NCI-H146 treated with DMSO at 0.1 percent for 48 hours (cell line): ENCODE data around the gene HAUS7.

Source experiments
- DNase-seq: peaks from one replicate; lab custom pipeline; 2025; ENCODE audit not compliant: unreplicated experiment; lab: John Stamatoyannopoulos, UW

Gene HAUS7

DNA sequence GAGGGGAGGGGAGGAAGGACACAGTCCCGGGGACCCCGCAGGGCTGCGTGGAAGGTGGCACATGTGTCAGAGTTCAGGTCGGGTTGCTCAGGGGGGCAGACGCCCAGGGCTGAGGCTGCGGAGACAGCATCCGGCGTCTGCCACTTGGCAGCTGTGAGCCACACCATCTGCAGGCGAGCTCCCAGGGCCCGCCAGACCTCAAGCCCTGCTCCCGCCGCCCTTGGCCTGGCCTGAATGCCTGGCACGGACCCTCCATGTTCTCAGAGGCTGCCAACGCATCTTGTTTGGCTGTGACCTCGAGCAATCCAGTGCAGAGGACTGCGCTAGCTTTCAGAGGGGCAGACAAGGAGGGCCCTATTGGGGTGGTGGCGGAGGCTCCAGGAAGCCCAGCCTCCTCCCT, 29.5 kb upstream of the HAUS7 start:
- DNase-seq: no peak

DNA sequence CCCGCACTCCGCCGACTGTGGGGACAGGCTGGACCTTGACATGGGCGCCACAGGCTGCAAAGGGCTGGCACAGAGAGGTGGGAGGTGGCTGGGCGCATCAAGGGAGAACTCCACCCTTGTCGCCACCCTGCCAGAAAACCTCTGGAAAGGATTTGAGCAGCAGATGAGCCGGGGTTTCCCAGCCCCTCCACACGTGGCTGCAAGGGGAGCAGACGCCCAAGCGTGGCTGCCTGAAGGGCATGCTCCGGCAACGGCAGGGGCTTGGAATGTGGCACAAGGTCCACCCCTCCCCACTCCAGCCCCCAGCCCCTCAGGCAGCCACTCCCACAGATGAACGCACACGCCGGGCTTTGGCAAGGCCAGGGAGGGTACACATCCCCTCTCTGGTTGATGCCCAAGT, 29.0 kb upstream of the HAUS7 start:
- no peak for DNase-seq

DNA sequence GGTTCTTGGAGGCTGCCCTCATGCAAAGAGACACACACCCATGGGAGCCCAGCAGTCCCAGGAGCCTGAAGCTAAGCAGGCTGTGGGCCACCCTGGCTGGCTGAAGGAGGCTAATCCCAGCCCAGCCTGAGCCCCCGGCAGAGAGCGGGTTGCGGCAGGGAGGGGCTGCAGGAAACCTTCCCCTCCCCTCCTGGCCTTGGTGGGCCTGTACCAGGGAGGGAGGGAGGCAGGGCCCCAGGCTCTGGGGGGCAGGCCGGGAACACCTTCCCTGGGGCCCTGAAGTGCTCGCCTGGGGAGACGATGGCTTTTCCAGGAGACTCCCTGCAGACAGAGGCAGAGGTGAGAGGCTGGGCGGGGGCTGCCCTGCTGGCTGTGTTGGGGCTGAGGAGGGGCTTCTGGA, 28.1 kb upstream of the HAUS7 start:
- no peak for DNase-seq

DNA sequence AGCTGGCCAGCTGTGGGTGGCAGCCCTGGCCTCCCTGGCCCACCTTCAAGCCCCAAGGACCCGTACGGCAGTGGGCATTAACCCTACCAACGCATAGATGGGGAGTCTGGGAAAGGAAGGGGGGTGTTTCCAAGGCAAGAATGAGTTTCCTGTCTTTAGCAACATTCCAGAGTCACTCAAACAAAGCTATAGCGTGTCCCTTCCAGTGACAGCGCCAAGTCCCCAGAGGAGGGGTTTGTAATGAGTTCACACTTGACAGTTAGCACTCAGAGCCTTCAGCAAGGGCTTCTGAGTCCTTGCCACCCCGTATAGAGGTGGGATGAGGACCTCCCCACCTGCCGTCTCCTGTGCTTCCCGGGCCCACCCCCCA, 26.2 kb upstream of the HAUS7 start:
- DNase-seq: no peak

DNA sequence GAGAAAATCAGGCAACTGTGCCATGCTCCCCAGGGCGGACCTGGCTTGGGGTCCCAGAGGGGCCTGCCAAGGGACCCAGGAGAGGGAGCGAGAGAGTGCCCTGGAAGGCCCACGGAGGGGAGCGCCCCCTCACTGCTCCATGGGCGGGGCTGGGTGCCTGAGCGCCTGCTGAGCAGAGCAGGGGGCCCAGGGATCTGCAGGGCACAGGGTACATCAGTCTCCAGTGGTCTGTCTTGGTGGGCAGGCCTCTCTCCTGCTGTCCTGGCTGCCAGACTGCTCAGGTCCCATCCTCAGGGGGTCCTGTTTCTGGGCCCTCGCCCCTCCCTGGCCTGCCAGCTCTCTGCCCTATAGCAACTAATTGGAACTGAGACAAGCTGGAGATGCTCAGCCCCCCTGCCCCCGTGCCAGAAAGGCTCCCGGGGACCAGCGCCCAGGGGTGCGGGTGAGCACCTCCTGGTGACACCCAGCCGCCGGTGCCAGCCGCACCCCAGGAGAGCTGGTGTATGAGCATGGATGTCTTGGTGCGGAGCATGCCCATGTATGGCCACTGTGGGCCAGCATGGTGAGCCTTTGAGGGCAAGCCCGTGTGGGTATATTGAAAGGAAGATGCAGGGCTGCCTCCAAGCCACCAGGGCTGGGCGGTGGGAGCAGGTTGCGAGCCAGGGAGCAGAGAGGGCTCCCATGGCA, 25.7 kb upstream of the HAUS7 start:
- no peak for DNase-seq

DNA sequence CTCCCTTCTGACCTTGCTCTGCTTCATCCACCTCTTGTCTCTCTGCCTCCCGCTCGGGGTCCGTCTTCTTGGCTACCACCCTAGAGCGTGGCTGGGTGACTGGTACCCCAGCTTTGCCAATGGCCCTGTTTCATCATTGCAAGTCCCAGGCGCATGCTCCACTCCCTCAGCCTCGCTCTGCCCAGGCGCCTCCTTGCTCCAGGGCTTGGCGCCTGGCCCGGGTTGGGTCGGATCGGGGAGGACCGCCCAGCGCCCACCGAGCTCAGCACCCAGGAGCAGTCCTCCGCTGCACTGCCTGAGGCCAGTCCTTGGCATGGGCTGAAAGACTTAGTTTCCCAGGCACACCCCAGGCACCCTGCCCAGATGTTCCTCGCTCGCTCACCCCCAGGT, 25.0 kb upstream of the HAUS7 start:
- DNase-seq: no peak

DNA sequence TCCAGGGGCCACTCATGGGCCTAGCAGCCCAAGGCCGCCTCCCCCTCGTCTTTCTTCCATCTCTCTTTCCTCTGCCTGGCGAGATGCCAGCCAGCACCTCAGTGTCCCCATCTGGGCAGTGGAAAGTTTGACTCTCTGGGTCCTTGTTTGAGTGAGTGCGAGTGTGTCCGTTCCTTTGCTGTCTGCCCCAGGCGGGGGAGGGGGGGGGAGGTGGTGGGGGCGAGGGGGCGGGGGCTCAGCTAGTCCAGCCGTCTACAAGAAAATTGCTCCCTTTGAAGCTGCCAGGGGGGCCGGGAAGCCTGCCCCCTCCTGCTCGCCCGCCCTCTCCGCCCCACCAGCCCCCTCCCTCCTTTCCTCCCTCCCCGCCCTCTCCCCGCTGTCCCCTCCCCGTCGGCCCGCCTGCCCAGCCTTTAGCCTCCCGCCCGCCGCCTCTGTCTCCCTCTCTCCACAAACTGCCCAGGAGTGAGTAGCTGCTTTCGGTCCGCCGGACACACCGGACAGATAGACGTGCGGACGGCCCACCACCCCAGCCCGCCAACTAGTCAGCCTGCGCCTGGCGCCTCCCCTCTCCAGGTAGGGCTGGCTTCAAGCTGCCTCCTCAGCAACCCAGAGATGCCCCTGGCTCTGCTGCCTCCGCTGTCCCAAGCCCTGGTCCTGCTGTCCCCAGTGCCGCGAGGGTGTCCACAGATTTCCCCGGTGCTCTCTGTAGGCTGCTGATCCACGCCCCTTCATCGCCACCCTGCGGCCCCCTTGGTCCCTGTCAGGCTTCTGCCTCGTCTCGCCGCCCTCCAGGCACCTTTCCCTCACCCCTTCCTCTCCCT, 24.4 kb upstream of the HAUS7 start, which contains the start of gene BGN:
BGN (plus strand) TSS at position 440 of the 821 bp plus-strand sequence. CDS start 9,652 bp downstream, outside the sequence.
- peak; percentile 6 for DNase-seq

DNA sequence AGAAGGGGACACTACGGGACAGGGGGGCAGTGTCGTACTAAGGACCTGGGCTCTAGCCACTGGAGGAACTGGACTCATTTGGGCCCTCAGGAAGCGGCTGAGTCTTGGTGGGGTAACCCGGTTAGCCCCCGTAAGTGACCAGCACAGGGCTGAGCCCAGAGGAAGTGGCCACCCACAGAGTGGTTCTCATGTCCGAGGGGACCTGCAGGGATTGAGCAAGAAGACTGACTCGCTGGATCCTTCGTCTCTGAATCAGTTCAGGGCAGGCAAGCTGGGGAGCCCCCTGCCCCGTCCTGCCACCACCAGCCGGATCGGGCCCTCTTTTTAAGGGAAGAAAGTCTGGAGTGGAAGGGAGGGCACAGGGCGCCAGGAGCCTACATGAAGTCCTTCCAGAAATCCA, 23.7 kb upstream of the HAUS7 start:
- DNase-seq: no peak

DNA sequence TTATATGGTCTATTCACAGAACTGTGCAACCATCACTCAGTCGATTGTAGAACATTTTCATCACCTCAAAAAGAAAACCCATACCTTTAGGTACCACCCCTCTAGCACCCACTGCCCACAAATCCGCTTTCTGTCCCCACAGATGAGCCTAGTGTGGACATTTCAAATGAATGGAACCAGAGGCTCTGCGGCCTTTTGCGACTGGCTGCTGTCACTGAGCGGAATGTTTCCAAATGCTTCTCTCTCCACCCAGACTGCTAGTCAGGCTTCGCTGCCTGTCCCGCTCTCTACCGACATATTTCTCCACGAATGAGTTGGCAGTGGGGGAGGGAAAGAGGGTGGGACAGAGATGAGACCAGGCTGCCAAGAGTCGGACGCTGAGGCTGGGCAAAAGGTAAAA, 22.7 kb upstream of the HAUS7 start:
- DNase-seq: no peak

DNA sequence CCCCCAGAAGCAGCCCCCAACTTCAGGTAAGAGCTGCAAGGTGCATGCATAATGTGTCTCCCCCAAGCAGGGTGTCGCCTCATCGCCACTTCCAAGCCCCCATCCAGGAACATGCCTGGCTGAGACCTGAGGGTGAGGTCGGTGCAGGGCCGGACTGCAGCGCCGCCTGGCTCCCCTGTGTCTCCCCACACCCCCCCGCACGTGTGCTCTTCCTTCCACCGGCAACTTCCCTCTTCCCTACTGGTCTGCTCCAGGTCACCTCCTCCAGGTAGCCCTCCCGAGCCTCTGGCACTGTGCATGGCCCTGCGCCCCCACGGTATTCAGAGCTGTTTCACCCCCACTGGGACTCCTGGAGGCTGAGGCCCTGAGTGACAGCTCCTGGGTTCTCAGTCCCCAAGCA, 22.2 kb upstream of the HAUS7 start:
- DNase-seq: no peak

DNA sequence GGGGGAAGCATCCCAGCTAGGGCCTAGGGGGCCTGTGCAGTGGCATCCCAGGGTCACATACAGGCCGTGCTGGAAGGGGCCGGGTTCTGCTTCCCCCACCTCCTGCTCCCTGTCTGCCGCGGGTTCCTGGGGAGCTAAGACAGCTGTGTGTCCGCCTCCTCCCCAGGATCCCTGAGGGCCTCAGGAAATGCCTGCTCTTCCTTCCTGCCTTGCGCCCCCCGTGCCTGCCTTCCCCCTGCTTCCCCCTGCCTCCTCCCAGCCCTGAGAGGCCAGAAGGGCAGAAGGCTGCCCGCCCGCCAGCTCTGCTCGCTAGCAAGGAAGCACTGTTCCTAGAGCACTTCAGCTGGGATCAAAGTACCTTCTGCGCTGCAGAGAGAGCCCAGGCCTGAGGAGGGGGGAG, 21.5 kb upstream of the HAUS7 start:
- no peak for DNase-seq

DNA sequence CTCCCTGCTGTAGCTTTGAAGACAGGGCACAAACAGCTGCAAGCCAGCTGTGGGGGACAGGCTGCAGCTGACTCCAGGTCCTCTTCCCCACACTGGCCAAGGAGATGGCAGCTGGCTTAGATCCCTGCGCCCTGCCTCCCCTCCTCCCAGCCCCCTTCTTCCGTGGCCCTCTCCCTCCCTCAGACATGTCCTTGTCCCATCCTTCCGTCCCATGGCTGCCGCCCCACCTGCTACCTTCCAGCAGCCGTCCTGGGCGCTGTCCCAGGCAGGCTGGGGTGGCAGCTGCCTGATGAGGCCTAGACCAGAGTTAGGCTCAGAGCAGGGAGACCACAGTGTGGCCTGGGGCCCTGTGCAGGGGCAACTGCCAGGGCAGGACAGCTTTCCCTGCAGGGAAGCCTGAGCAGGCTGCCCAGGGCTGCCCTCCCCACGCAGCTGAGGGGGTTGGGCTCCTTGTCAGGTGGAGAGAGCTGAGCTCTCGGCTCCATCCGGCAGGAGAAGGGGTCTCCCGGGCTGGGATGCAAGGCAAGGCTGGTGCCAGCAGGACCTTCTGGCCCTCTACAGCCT, 21.1 kb upstream of the HAUS7 start:
- no peak for DNase-seq

DNA sequence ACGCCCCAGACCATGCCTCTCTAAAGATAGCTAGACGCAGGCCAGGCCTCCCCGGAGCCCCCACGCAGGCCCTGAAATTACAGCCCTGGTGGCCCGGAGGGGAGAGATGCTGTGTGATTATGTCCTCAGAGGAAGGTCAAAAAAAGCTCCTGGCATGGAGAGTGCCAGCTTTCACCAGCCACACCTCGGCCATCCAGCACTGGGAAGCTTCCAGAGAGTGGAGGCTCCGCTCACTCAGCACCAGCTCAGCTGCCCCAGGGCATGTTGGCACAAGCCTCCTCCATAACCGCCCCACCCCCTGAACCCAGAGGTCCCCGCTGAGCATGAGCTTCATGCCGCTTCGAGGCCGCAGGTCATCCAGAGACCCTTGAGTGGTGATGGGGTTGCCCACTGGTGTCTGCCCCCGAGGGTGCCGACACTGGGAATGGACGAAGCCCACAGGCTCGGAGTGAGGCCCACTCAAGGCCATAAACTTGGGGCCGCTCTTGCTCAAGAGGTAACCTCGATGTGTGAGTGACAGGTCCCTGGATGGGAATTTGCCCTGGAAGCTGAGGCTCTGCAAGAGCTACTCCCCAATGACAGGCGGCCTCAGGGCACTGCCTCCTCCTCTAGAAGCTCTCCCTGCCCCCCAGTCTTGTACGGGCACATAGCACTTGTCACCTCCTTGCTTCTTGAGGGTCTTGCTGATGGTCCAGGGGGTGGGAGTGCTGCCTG, 20.0 kb upstream of the HAUS7 start:
- no peak for DNase-seq

DNA sequence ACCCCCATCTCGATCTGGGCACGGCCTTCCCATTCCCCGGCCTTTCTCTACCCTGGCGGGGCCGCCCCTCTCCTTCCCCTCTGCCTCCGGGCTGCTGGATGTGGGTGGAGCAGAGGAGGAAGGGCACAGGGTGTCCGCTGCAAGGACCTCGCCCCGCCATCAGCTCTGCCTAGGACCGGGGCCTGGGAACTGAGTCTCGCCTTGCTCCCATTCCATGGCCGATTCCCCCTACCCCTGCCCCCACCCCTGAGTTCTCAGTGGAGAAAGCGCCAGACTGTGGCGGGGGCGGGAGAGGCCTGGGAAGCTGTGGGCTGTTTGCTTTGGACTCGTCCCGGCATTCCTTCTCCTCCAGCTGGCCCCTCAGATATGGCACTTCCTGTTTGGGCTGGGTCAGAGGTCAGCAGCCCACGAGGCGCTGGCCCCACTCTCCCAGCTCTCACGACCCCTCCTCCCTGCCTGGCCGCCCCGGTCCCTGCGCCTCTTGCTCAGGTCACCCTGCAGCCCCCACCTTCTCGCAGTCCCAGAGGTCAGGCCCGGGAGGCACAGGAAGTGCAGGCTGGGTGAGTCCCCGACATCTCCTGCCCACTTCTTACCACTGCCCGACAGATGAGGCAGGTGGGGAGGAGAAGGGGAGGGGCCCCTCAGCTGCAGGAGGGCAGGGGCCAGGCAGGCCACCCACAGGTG, 18.0 kb upstream of the HAUS7 start:
- DNase-seq: no peak

DNA sequence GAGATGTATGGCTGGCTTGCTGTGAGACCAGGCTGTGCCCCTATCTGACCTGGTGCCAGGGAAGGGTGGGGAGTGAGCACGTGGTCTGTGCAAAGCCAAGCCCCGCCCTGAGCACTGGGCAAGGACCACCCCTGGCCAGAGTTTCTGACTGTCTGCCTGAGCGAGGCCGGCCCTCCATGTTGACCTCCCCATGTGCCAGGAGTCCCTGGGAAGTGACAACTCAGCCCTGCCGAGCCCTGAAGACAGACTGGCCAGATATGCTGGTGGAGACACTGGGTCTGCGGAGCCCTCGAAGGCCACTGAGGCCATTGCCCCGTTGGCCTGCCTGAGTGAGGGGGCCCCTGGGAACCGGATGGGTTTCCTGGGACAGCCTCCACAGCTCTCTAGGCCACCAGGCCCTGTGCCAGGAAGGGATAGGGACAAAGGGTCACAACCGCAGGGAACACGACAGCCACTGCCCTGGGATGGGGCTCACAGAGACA, 17.3 kb upstream of the HAUS7 start:
- no peak for DNase-seq

DNA sequence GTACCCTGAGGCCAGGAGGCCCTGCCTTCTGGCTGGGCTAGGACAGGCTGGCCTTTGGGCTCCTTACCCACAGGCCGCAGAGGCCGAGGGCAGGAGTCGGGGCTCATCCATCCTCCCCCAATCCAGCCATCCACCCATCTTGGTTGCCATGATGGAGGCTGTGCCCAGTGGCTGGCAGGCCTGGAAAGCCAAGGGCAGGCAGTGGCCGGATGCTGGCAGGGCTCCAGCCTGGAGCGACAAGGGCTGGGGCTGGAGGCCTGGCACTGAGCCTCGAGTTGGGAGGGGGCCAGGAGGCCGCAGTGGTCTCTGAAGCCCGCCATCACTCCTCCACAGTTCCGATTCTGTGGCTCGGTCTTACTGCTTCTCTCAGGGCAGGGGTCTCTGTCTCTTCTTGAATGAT, 15.8 kb upstream of the HAUS7 start:
- no peak for DNase-seq

DNA sequence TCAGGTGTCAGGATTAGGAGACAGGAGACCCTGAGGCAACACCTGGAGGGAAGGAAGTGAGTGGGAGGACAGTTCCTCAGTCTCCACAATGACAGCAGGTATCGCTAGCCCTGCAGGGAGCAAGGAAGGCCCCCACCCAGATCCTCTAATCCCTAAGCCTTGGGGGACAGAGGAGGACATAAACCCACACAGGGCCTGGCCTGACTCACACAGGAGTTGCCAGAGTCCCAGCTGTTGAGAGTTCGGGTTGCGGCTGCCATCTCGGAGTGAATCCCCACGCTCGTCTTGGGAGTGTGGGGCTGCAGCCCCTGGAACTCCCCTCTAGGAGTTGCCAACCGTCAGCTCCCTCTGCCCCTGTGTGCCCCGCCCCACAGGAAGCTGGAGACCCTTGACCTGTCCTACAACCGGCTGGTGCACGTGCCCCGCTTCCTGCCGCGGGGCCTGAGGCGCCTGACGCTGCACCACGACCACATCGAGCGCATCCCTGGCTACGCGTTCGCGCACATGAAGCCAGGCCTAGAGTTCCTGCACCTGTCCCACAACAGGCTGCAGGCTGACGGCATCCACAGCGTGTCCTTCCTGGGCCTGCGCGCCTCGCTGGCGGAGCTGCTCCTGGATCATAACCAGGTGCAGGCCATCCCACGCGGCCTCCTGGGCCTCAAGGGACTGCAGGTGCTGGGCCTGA, 15.2 kb upstream of the HAUS7 start:
- no peak for DNase-seq

DNA sequence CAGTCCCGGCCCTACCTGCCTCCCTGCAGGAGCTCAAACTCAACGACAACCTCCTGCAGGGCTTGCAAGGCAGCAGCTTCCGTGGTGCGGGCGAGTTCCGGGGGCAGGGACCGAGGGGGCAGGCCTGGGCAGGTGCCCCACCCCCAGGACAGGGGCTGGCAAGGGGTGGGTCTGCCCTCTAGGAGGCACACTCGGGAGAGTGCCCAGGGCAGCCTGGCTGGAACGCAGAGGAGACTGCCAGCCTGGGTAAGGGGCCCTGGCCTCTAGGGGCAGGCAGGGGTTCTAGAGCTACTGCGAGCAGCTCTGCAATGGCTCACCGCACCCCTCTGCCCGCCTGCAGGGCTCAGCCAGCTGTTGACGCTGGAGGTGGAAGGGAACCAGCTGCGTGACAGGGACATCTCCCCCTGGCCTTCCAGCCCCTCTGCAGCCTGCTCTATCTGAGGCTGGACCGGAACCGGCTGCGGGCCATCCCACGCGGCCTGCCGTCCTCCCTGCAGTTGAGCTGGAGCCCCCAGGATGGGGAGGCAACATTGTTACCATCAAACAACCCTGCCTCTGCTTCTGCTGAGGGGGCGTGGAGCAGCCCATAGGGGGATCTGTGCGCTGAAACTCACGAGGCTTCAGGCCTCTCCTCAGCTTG, 12.1 kb upstream of the HAUS7 start:
- DNase-seq: no peak

DNA sequence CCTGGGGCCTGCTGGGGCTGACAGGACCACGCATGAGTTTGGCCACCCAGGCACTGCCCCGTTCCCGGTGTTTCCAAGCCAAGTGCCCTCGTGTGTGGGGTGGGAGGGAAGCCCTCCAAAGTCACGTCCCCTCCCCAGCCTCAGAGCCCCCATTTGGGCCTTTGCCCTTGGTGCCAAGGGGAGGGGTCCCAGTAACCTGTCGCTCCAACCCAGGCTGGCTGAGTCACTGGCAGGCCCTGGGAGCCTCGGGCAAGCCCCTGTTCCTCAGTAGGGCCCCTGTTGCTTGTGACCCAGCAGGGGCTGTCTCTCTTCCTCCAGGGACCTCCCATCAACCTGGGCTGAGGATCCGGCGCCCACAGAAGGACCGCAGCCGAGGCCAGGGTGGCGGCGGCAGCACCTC, 10.7 kb upstream of the HAUS7 start:
- DNase-seq: no peak

DNA sequence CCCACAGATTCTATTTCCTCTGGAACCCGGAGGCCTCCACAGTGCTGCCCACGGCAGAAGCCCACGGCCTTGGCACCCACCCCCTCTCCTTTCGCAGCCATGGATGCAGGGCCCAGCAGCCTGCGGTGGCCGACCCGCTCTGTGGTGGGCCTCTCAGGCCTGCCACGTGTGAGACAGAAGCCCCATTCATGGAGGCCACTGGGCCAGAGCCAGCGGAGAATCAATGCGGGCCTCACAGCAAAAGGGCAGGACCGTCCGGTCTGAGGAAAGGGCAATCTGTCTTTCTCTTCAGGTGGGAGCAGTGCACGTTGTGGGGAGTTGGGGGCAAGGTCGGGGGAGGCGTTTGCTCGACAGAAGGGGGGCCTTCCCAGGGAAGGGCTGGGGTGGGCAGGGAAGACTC, 8.4 kb upstream of the HAUS7 start:
- no peak for DNase-seq
